Measurements from ENCODE around the gene PITX1.

Gene PITX1

DNA sequence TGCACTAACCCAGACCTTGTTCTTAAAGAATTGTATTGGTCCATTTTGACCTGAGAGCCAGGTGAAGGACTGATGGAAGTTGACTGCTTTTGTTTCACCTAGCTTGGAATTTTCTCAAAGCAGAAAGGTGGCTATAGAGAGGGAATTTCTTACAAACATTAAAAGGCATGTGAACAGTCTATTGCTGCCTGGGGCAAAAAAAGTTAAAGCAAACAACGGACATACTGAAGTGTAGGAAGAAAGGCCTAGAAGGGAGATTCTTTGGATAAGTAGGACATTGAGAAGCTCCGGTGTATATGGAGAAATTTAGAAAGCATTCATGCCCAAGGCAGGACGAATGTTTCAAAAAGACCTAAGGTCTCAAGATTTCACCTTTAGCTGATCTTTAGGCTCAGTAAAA is 54.6 kb downstream of the PITX1 start:
- DNase-seq (ENCODE audit: low read depth, low spot score): no peak
- in situ Hi-C loops (cut with HindIII; ENCODE audit: low sequenced_read_pairs): no loop called here
- H3K4me3 ChIP-seq (ENCODE audit: low read depth, low read length): no peak overlapping the region
- TF ChIP-seq, protein P1, sequence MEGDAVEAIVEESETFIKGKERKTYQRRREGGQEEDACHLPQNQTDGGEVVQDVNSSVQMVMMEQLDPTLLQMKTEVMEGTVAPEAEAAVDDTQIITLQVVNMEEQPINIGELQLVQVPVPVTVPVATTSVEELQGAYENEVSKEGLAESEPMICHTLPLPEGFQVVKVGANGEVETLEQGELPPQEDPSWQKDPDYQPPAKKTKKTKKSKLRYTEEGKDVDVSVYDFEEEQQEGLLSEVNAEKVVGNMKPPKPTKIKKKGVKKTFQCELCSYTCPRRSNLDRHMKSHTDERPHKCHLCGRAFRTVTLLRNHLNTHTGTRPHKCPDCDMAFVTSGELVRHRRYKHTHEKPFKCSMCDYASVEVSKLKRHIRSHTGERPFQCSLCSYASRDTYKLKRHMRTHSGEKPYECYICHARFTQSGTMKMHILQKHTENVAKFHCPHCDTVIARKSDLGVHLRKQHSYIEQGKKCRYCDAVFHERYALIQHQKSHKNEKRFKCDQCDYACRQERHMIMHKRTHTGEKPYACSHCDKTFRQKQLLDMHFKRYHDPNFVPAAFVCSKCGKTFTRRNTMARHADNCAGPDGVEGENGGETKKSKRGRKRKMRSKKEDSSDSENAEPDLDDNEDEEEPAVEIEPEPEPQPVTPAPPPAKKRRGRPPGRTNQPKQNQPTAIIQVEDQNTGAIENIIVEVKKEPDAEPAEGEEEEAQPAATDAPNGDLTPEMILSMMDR (IDR thresholded peaks at IDR 0.05; ENCODE audit: low read depth, low read length): no peak

Measured in astrocyte of the spinal cord (primary cell).